AG09309 (cell line): ENCODE data around the gene PIGN.

Source experiments
- DNase-seq: peaks from one replicate; pipeline ENCODE4 v3.0.0-alpha.2; 2010; ENCODE audit warnings: low read depth
- H3K4me3 ChIP-seq: 2 replicates; pipeline ENCODE4 v1.5.1; 2011; ENCODE audit warnings: mild to moderate bottlenecking, low read depth, low read length, moderate library complexity; ENCODE audit not compliant: control insufficient read depth
- CTCF ChIP-seq: IDR thresholded peaks from 2 replicates; pipeline ENCODE4 v1.5.1; 2011; ENCODE audit warnings: mild to moderate bottlenecking, low read depth, low read length, inconsistent platforms; ENCODE audit not compliant: insufficient read depth, control insufficient read depth; ENCODE audit errors: missing control alignments

Gene PIGN

DNA sequence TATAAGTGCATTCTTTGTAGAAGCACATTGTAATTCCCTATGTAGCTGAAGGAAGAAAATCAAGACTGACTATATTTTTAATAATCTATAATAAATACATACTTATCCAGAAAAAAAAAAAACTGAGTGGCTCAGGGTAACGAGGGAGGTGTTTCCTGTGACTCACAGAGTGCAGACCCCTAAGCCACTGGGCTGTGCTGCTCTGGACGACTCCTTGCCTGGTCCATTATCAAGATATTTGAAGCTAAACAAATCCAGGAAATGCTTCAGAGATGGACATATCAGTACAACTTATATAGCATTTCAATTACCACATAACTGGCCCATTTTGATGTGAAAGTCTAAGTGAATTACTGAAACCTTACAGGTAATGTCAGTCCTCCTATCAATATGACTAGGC lies 80.6 kb downstream of the PIGN start:
- TF ChIP-seq CTCF, result no peak
- DNase-seq, result no peak
- H3K4me3 ChIP-seq, result no peak overlapping the region

DNA sequence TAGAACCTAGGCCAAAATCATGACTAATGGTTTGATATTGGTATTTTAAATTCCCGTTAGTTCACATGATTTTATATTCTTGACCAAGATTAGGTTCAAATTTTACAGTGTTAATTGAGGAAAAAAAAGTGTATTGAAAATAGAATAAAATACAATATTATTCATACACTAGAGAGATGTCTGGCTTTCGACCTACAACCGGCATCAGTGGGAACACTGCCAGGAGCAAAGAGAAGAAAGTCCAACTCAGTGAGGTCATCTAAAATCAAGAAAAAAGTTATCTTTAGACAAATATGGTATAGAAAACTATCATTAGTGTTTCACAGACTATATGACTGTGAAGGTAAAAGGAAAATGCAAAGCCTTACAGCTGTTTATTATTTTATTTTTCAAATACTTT lies 81.5 kb downstream of the PIGN start:
- DNase-seq, result no peak
- TF ChIP-seq CTCF, result no peak
- H3K4me3 ChIP-seq, result no peak overlapping the region

DNA sequence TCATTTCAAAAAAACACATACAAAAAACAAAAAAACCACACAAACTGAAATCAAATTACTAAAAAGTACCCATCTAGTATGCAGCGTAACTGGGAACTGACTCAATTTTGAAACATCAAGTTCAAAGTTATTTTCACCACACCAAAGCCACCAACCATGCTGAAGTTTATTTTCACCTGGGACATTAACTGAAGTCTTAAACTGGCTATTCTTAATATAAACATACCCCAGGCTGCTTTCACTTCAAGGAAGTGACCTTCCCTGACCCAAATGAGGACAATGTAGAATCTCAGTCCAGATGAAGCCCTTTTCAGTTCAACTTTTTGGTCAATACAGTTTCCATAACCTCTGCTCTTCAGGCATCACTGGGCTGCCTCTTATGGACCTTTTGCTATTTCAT lies 84.6 kb downstream of the PIGN start:
- no peak for TF ChIP-seq CTCF
- no peak for DNase-seq
- H3K4me3 ChIP-seq, result no peak overlapping the region

DNA sequence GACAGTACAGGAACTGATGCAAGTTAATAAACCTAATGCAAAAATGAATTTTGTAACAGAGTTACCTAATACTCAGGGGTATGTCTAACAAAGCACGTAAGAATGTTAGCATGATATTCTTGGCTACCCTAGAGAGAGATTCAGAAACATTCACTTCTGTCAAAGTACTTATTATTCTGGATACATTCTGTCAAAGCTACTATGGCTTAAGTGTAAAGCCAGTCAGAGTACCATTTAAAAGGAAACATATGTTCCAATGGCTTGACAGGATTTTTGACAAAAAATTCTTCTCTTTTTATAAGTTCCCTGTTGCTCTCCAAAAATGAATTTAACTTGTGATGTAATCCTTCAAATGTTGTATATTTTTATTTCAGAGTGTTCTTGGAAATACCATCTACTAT lies 85.5 kb downstream of the PIGN start:
- H3K4me3 ChIP-seq, result no peak overlapping the region
- TF ChIP-seq CTCF, result no peak
- DNase-seq, result no peak

DNA sequence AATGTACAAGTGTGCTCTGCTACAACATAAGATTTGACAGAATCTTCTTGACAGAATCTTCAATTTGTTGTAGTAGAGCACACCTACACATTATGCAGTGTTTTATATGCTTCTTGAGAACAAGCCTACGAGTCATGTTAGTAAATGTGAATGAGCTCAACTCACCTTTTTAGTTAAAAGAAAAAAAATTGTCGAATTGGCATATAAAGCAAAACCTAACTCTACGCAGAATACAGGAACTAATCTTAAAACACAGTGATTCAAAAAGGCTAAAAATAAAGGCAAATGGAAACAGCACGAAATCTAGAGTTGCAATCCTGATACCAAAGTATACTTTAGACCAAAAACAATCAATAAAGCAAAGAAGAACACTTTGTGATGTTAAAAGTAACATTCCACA lies 87.9 kb downstream of the PIGN start:
- TF ChIP-seq CTCF, result no peak
- DNase-seq, result no peak
- H3K4me3 ChIP-seq, result no peak overlapping the region

- no peak for DNase-seq
- no peak for TF ChIP-seq CTCF
- no peak overlapping the region for H3K4me3 ChIP-seq
Measured at GRCh38 chr18:62097698-62098097, 89.2 kb downstream of the PIGN start.

GRCh38 chr18:62091487-62092120 lies 95.3 kb downstream of the PIGN start:
- DNase-seq, result no peak

More at GRCh38 chr18:62091487-62092120, 95.3 kb downstream of the PIGN start:
- TF ChIP-seq CTCF, result no peak
- H3K4me3 ChIP-seq, result no peak overlapping the region
